ENCODE measurements around the gene FAM50B. TPM values are rescaled to one million over a fixed set of nuclear protein-coding genes. Genes with fewer than 3 reads are reported as not detected.

Gene FAM50B
- total RNA-seq, 1 donor from 2014 or later: 10.9 TPM

DNA sequence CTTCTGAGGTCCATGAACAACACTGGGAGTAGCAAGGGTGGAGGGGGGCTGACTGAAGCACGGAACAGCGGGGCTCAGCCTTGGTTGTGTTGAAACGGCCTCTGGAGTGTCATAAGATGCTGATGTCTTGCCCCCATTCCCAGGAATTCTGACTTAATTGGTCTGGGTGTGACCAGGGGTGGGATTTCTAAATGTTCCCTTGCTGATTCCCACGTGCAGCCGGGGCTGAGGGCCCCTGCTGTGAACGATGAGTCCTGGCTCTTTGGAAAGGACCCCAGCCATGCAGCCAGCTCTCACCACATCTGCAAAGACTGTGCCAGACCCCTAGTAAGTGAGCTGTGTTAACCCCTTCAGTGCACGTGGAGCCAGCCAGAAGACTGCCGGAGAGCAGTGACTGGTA lies 28.6 kb upstream of the FAM50B start:
- no peak for DNase-seq

DNA sequence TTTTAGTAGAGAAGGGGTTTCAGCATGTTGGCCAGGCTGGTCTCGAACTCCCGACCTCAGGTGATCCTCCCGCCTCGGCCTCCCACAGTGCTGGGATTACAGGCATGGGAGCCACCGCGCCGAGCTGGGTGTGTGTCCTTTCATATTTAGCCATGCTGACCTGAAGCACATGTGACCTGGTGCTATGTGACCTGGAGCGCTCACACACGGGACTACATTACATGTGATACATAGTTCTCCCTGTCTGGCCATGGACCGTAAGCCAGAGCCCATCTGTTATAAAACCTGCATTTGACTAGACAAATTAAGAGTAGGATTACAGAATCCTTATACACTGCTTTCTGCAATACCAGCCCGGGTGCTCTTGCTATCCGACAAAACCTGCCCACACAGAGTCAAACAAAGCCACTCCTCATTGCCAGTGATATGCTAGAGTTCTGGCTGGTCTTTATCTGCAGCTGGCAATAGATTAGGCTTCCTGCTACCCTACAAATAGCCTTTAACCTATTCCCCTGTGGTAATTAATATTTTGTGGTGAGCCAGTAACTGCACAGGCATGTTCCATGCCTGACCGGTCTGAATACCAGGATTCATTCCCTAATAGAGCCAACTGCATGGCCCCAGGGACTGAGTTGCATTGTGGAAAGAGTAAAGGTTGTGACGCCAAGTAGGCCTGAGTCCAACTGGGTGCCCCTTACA lies 26.3 kb upstream of the FAM50B start:
- no peak for DNase-seq

DNA sequence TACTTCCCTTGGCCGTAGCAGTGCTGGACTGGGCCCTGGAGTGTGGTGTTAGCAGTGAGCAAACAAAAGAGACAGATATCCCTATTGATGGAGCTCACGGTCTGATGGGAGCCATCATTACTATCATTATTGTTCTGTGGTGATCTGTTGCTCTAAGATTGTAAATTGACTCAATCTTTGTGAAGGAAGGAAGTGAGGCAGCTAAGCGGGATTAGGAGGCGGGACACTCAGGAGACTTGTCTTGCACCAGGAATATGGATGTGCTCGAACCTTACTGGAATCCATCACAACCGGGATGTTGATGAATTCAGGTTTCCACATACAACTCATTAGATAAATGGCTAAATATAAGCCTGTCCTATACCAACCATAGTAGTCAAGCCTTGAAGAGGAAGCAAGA lies 25.5 kb upstream of the FAM50B start:
- DNase-seq: no peak

DNA sequence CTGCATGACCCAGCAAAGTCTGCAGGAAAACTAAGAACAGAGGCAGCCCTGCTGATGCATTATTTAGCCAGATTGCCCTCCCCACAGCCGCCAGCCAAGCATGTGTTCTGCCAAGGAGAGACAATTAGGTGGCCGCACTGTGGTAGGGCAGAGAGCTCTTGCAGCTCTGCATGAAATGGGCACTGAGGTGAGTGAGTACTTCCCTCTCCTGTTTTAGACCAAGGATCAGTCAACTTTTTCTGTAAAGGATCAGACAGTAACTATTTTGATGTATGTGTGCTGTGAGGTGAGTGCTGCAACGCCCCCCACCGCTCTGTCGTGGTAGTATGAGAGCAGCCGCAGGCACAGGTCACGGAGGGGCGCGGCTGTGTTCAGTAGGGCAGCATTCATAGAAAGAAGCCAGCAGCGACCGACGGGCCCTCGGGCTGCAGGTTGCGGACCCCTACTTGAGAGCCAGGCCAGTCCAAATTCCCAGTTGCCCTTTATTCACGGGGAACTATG lies 23.8 kb upstream of the FAM50B start:
- peak; percentile 71 for DNase-seq

DNA sequence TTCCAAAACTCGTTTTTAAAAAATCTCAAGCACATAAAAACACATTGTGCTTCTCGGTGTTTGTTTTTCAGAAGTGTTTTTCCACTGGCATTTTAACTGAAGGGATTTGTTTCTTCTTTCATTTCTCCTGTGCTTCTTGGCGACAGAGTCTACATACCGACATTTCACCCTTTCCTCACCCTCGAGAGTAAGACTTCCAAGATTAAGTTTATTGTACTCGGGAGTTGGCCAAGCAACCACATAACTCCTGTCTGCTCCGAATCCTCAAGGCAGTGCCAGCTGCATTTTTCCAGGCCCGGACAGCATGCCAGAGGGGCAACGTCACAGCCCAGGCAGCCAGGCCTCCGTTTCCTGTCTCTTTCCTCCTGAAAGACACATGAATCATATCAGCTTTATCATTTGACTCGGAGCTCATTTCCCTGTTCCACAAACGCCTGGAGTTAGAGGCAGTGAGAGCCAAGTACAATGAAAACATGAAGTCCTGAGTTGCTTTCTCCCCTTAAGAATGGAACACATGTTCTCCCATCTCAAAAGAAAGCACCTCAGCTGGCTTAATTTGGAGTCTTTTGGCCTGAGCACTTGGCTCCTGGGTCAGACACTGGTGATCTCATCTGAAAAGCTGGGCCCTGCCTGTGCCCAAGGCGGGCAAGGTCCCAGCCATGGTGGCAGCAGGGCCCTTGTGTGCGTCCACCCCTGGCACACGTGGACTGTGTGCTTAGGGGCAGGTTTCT lies 23.2 kb upstream of the FAM50B start:
- DNase-seq: peak; percentile 95

DNA sequence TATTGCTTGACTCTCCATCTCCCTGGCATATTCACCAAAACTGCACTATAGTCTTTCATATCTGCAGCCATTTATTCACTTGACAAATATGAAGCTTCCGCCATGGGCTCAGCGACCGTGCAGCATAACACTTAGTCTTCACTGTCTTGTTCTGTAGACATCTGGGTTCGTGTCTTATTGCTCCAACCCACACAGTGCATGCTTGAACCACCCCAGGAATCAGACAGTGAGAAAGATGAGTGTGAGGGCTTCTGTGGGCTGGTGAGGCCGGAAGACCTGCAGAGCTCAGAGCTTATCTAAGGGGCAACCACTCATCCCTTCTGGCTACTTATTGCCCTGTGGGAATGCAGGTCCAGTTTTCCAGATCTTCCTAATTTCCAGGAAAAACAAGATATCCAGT lies 19.9 kb upstream of the FAM50B start:
- no peak for DNase-seq

DNA sequence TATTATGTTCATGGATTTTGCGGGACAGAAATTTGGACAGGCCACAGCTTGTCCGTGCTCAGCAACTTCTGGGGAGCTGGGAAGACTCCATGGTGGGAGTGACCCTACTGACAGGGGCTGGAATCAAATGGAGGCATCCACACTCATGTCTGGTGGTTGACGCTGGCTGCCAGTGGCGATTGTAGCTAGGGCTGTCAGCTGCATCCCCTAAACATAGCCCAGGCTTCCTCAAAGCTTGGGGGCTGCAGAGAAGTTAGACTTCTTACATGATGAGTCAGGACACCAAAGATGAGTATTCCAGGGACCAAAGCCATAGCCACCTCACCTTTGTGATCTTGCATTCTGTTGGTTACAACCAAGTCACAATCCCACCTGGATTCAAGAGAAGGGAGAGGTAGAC lies 18.4 kb upstream of the FAM50B start:
- DNase-seq: no peak

DNA sequence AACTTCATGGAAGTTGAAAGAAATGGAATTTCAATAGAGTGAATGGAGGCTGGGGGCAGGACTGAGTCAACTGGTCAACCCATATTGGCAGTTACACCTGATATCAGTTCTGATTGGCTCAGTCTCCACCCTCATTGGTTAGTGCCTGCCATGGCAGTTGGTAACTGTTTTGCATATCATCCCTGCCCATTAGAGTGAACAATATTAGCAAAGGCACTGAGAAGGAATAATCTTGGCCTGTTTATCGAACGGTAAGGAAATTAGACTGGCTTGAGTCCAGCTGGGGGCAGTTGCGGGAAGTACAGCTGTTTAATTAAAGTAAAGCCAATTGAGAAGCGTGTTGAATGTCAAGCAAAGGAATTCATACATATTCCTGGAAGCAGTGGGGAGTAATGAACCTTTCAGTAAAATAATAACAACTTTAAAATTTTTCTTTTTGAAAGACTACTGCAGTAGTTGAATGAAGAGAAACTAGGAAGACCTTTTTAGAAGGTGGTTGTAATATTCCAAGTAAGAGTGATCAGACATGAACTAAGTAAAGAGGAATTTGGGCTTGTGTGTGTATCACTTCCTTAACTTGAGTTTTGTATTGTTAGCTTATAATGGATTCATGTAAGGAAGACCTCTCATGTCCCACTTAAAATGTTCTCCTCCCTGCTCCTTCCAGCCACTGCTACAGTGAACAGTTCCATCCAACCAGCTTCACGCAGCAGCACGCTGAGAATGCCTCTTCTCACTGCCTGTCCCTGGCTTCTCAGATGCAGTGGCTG lies 17.2 kb upstream of the FAM50B start:
- DNase-seq: no peak

DNA sequence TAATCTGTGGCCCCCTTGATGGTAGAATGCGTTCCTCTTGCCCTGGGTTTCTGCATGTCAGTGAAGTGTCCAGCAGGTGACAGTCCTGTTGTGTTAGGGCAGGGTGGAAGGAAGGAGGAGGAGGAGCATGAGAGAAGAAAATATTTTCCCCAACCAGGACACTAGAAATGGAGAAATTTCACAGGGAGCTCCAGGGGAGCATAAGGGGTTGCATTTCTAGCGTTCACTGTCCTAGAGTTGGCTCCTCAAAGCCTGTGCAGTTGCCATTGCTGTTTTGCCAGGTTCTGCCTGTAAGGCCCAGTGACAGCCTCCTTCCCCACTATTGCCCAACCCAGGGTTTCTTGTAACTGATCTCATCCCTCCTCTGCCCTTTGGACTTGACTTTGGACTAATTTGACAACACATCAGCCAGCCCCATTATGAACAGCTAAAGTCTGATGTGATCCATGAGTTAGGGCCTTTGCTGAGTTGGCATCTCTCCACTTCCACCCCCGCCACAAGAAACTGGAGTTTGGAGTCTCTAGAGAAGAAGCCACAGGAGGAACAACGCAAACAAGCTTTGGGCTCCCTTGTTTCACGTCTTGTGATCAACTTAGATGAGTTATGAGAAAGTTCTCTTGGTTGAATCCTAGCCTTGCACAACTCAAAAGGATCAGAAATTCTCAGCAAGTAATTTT lies 14.0 kb upstream of the FAM50B start:
- no peak for DNase-seq

DNA sequence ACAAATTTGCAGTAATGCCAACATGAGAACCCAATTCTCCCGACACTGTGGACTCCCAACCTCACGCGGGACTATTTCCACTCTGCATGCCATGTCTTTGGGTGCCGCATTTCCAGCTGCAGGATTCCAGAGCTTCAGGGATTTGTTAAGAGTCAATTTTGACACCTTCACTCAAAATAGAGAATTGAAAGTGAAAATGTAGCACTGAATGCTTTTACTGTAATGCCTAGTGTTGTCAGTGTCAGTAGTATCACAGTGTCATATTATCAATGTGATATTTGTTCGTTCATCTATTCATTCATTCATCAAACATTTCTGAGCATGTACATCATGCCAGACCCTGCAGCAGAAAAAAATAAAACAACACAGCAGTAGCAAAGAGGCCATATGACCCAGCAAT lies 13.4 kb upstream of the FAM50B start:
- DNase-seq: no peak

DNA sequence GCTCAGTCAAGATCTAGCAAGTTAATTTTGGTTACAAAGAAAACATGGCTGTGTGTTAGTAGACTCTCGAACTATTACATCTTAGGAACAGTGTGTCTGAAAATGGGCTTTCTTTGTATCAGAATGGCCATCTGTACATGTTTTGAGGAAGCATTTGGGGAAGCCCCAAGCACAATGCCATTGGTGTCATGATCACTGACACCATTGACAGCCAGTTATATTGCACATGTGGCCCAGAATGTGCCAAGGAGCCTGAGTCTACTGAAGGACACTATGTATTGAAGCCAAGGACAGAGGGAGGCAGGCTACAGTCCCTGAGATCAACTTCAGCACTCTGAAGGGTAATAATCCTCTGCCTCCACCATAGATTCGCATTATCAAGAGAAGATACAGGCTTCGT lies 12.6 kb upstream of the FAM50B start:
- no peak for DNase-seq

DNA sequence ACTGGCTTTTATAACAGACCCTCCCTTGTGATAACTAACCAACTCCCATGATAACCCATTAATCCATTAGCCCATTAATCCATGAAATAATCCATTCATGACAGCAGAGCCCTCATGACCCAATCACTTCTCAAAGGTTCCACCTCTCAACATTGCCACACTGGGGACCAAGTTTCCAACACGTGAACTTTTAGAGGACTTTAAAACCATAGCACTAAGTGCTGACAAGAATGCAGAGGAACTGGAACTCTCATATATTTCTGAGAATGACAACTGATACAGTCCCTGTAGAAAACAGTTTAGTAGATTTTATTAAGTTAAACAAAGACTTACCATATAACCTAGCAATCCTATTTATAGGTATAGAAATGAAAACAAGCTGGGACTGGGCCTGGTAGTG lies 11.4 kb upstream of the FAM50B start:
- DNase-seq: no peak

DNA sequence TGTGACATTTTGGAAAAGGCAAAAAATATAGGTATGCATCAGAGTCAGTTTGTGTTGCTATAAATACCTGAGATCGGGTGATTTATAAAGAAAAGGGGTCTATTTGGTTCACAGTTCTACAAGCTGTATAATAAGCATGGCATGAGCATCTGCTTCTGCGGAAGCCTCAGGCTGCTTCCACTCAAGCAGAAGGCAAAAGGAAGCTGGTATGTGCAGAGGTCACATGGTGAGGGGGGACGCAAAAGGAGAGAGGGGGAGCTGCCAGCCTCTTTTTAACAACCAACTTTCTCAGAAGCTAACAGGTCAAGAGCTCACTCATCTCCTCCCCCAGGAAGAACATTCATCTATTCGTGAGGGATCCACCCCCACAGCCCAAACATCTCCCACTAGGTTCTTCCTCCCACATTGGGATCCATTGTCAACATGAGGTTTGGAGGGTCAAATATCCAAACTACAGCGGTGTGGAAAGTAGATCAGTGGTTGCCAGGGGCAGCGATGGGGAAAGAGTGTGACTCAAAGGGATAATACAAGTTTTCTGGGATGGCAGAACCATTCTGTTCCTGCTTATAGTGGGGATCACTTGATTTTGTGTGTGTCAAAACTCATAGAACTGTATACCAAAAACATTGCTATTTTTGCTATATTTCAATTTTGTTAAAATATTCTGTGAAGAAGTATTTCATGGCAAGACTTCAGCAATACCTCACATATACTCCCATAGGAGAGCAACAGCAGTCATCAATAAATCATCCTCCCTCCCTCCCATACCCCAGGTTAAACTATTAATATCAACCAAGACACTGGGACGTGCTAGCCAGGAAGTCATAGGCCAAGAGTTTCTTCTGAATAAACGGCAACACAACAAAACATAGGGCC lies 9.9 kb upstream of the FAM50B start:
- no peak for DNase-seq

DNA sequence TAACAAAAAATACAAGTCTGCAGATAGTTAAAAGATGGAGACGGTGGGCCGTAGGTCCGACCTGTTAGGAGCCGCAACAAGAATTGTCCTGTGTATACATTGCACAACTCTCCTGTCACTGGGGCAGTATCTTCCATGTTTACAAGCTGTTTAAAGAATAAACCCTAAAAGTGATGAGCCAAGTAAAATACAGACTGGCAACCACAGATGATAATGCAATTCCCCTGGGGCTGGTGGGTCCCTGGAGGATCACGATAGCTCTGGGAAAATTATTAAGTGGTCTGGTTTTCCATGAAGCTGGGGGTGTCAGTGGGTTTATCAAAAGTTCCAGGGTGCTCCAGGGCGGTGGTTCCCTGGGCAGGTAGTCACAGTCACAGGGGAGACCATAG lies 8.1 kb upstream of the FAM50B start:
- no peak for DNase-seq

DNA sequence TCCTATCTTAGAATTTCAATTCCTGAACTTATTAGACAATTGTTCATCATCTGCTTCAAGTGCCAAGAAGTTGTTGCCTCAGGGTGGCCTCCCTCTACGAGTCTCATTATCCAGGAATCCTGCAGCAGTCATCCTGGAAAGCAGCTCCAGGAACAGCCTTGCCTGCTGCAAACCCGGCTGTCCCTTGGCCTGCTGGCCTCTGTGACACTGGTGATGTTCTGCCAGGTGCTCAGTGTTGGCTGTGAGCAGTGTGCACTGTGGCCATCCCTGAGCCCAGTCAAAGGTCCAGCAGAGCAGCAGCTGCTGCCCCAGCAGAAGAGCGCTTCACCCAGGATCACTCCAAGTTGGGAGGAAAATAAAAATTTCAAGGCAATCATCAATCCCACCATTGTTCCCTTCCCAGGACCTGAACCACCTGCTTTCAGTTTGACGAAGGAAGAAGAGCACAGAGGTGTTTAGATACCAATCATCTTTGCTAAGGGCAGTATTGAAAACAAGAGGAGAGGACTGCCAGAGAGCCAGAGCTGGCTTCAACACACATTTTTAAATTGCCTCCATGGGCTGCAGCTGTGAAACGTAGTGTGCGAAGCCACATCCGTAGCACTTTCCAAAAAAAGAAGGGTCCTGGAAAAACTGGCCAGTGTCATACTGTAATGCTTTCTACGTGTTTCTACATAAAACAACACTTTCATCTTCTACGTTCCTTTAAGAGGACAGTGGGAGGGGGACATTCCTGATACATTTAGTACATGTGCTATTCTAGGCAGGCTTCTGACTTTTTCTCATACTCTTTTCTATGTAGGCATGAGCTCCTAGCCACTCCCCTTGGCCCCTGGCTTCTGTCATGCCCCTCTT lies 7.2 kb upstream of the FAM50B start:
- DNase-seq: peak; percentile 57

DNA sequence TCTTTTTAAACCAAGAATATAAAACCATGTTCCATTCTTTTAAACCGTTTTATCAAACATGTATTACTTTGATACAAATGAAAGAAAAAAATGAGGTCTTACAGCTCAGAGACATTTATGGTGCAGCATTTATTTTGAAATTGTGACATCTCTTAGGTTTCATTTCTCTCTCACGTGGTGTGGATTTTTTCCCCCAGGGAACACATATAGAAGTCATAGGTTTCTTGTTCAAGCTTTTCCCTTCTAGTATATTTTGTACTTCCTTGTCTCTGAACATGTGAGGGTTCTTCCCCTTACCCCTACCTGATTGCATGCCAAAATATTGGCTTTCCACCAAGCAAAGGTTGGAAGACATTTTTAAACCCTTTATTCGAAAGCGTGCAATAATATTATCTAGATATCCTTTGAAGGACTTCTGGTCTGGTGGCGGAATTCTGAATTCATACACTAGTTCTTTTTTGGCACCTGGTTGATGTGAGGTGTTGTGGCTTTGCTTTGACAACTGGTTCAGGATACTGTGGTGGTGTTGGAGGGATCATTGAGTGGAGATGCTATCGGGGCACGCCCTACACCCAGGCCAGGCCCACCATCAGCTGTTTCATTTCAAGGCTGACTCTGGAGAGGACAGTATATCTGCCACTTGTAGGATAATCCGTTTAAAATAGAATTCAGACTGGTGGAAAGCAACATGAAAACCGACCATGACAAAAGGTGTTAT lies 5.6 kb upstream of the FAM50B start:
- DNase-seq: peak; percentile 68

DNA sequence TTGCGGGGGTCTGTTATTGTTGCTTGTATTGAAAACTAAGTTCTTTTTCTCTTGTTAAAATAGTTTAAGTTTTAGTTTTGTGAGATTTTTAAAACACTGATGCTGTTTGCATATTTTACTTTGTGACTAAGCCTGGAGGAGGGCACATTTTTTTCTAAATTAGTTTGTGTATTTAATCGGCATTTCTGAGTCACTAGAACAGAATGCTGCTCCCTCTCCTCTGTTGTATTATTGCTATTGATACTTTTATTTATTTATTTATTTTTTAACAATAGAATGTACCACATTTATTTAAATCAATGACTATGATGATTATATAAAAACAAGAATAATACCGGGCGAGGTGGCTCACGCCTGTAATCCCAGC lies 5.1 kb upstream of the FAM50B start:
- no peak for DNase-seq

DNA sequence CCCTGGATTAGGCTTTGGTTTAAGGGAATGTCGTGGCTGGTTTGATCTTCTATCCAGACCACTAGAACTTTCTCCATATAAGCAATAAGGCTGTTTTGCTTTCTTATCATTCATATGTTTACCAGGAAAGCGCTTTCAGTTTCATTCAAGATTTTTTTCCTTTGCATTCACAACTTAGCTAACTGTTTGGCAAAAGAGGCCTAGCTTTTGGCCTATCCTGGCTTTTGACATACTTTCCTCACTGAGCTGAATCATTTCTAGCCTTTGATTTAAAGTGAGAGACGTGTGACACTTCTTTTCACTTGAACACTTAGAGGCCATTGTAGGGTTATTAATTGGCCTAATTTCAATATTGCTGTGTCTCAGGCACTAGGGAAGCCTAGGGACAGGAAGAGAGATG lies 1.7 kb upstream of the FAM50B start:
- no peak for DNase-seq

DNA sequence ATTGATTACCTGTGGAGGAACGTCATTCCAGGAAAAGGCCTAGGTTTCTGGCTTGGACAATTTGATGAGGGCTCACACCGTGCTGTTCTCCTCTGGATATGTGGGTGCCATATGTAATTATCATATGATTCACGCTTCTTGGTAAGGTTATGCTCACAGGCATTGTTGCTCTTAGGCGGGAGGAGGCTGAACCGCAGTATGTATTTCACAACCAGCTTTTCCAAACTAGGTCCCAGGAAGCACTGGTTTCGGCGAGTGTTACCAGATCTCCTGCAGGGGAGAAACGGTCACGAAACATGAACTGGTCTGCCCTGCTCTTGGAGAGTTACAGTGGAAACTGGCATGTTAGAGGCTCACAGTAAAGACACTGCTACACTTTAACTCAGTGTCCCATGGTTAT lies 793 bp upstream of the FAM50B start:
- DNase-seq: no peak

Data from tongue (tissue), 2 donors.